Esophagus squamous epithelium (tissue), 5 donors: Measurements from ENCODE around the gene GALNT2. TPM values are rescaled to one million over a fixed set of nuclear protein-coding genes. Genes with fewer than 3 reads are reported as not detected.

ENCODE experiments used
- DNase-seq: peaks from one replicate; lab custom pipeline; 2025; lab: John Stamatoyannopoulos, UW
- H3K27ac ChIP-seq, 4 donors: fragments of 200-600 bp; sonication (generic); one replicate each; pipeline ENCODE4 v1.5.1; 2016 to 2019; ENCODE audit warnings: mild to moderate bottlenecking in 1 of 4
- H3K27me3 ChIP-seq, 4 donors: fragments of 200-600 bp; sonication (generic); 1 replicate in 3 of 4; 2 replicates in 1 of 4; pipeline versions ENCODE4 v1.5.1 to v1.6.0; 2017 to 2021; ENCODE audit warnings: antibody characterized with exemption in 1 of 4
- H3K36me3 ChIP-seq, 3 donors: fragments of 200-600 bp; sonication (generic); one replicate each; pipeline ENCODE4 v1.5.1; 2016 to 2019
- H3K4me1 ChIP-seq, 3 donors: fragments of 200-600 bp; sonication (generic); one replicate each; pipeline ENCODE4 v1.5.1; 2017 to 2019
- H3K4me3 ChIP-seq, 4 donors: fragments of 200-600 bp; sonication (generic); 1 replicate in 3 of 4; 2 replicates in 1 of 4; pipeline ENCODE4 v1.5.1; 2016 to 2019; ENCODE audit warnings: mild to moderate bottlenecking in 2 of 4, moderate library complexity in 1 of 4
- H3K9me3 ChIP-seq, 3 donors: fragments of 200-600 bp; sonication (generic); one replicate each; pipeline ENCODE4 v1.5.1; 2016 to 2019
- CTCF ChIP-seq, 6 experiments: fragments of 450-650 bp in 4 of 6; fragments of 200-600 bp in 2 of 6; sonication (generic) in 2 of 6; IDR thresholded peaks; one replicate each; pipeline ENCODE4 v1.5.1; 2016 to 2019; ENCODE audit warnings: antibody characterized with exemption in 6 of 6, mild to moderate bottlenecking in 4 of 6, moderate library complexity in 4 of 6
- POLR2A ChIP-seq, 4 donors: fragments of 450-650 bp; IDR thresholded peaks; one replicate each; pipeline ENCODE4 v1.6.1; 2017; ENCODE audit warnings: antibody characterized with exemption in 4 of 4, mild to moderate bottlenecking in 4 of 4, moderate library complexity in 3 of 4
- WGBS, 2 donors: methylation state at CpG; one replicate each; pipeline ENCODE4 v1.1.5; 2018; 5-methylcytosine and 5-hydroxymethylcytosine counted together
- intact Hi-C: fragments of 100-400 bp; cut with DNase I; formaldehyde crosslinking; loops from one replicate; pipeline ENCODE4 v1.15.0; 2022
- total RNA-seq, 4 donors: library from RNA; depleted of rRNA; stranded (reverse); fragments of >200 nt; gene quantifications; one replicate each; pipeline ENCODE4 v1.1.0, GENCODE V29; 2016
- donor health status: DM: yes; HTN: yes; CAD: no.

Gene GALNT2
- total RNA-seq, 4 donors from 2014 or later = 25.8 to 36.2 (median 31.0) TPM

GRCh38 chr1:230077436-230078213 is 10.6 kb downstream of the GALNT2 start:
- Histone ChIP-seq H3K4me1 (peaks cover 22 to 72% (median 24%) of the 10 kb centered on the region in 3 donors), H3K27ac (no peak overlapping the region), H3K9me3 (no peaks in the 10 kb centered on the region), H3K27me3 (no peaks in the 10 kb centered on the region), H3K4me3 (no peak overlapping the region), H3K36me3 (peaks cover 0 to 24% (median 0%) of the 10 kb centered on the region in 3 donors)
- TF ChIP-seq POLR2A (IDR thresholded peaks at IDR 0.05) = no peak
- no peak for TF ChIP-seq CTCF (IDR thresholded peaks at IDR 0.05)
- 80 to 84% methylated on average over 12 of the region's 12 CpGs for WGBS, 2 donors
- intact Hi-C loops = no loop called here
- DNase-seq = no peak

GRCh38 chr1:230079199-230080024 is 12.4 kb downstream of the GALNT2 start:
- peaks cover 16 to 71% (median 20%) of the 10 kb centered on the region in 3 donors for H3K4me1 ChIP-seq
- no peak overlapping the region for H3K4me3 ChIP-seq
- DNase-seq = no peak
- no peak overlapping the region for H3K27ac ChIP-seq
- intact Hi-C loops = no loop called here
- no peaks in the 10 kb centered on the region for H3K27me3 ChIP-seq
- H3K9me3 ChIP-seq = no peaks in the 10 kb centered on the region
- peaks cover 0 to 24% (median 0%) of the 10 kb centered on the region in 3 donors for H3K36me3 ChIP-seq
- TF ChIP-seq POLR2A (IDR thresholded peaks at IDR 0.05) (no peak), CTCF (IDR thresholded peaks at IDR 0.05) (no peak)
- 83 to 91% methylated on average over 8 to 9 of the region's 10 CpGs for whole genome bisulfite sequencing, 2 donors

GRCh38 chr1:230080822-230081221 is 13.8 kb downstream of the GALNT2 start:
- H3K27me3 ChIP-seq = no peaks in the 10 kb centered on the region
- no peak overlapping the region for H3K27ac ChIP-seq
- no peak for DNase-seq
- H3K36me3 ChIP-seq = peaks cover 0 to 24% (median 0%) of the 10 kb centered on the region in 3 donors
- no peaks in the 10 kb centered on the region for H3K9me3 ChIP-seq
- TF ChIP-seq CTCF (IDR thresholded peaks at IDR 0.05) (no peak), POLR2A (IDR thresholded peaks at IDR 0.05) (no peak)
- 91 to 92% methylated on average over 5 to 8 of the region's 8 CpGs for WGBS, 2 donors
- no peak overlapping the region for H3K4me3 ChIP-seq
- H3K4me1 ChIP-seq = peaks cover 26 to 79% (median 29%) of the 10 kb centered on the region in 3 donors
- intact Hi-C loops = no loop called here

- no peaks in the 10 kb centered on the region for H3K9me3 ChIP-seq
- H3K27ac ChIP-seq = no peak overlapping the region
- no peak for DNase-seq
- H3K4me1 ChIP-seq = peaks cover 35 to 89% (median 39%) of the 10 kb centered on the region in 3 donors
- TF ChIP-seq POLR2A (IDR thresholded peaks at IDR 0.05) (no peak), CTCF (IDR thresholded peaks at IDR 0.05) (no peak)
- H3K27me3 ChIP-seq = no peaks in the 10 kb centered on the region
- 83 to 85% methylated on average over 6 to 7 of the region's 8 CpGs for WGBS, 2 donors
- no peak overlapping the region for H3K4me3 ChIP-seq
- intact Hi-C loops = no loop called here
- peaks cover 0 to 17% (median 0%) of the 10 kb centered on the region in 3 donors for H3K36me3 ChIP-seq
Observed at GRCh38 chr1:230081751-230082150, 14.7 kb downstream of the GALNT2 start.

- intact Hi-C loops = no loop called here
- no peak overlapping the region for H3K27ac ChIP-seq
- peaks cover 39 to 90% (median 43%) of the 10 kb centered on the region in 3 donors for H3K4me1 ChIP-seq
- no peaks in the 10 kb centered on the region for H3K9me3 ChIP-seq
- WGBS, 2 donors = 77 to 82% methylated on average over 3 to 4 of the region's 4 CpGs
- no peak for TF ChIP-seq CTCF (IDR thresholded peaks at IDR 0.05)
- no peak for TF ChIP-seq POLR2A (IDR thresholded peaks at IDR 0.05)
- DNase-seq = no peak
- peaks cover 0 to 12% (median 0%) of the 10 kb centered on the region in 3 donors for H3K36me3 ChIP-seq
- H3K4me3 ChIP-seq = no peak overlapping the region
- H3K27me3 ChIP-seq = no peaks in the 10 kb centered on the region
Observed at GRCh38 chr1:230082211-230082610, 15.2 kb downstream of the GALNT2 start.
